ENCODE results near the gene ANKRD55. TPM values are rescaled to one million over a fixed set of nuclear protein-coding genes. Genes with fewer than 3 reads are reported as not detected.

ANKRD55 gene
- total RNA-seq, 1 donor from 2014 or later: not detected

- H3K27ac Mint-ChIP-seq: no peak overlapping the region
- TF ChIP-seq EZH2phosphoT487 (IDR thresholded peaks at IDR 0.05): no peak
- no peak for TF ChIP-seq EZH2 (IDR thresholded peaks at IDR 0.05)
- no peak for TF ChIP-seq CTCF (IDR thresholded peaks at IDR 0.05)
- no peaks in the 10 kb centered on the region for H3K36me3 Mint-ChIP-seq
- H3K9ac ChIP-seq: no peak overlapping the region
- no peaks in the 10 kb centered on the region for H3K9me3 ChIP-seq (ENCODE audit: low read depth)
- no peak for DNase-seq (ENCODE audit: low spot score)
- H3K27me3 Mint-ChIP-seq (ENCODE audit: insufficient read depth, low read depth): peaks cover 7% of the 10 kb centered on the region
- no peaks in the 10 kb centered on the region for H3F3A ChIP-seq (ENCODE audit: low read depth)
- H3K9me3 Mint-ChIP-seq: no peaks in the 10 kb centered on the region
- no peak overlapping the region for H3K27ac ChIP-seq
- no peaks in the 10 kb centered on the region for H3K36me3 ChIP-seq
- H3K79me2 ChIP-seq (ENCODE audit: low read depth): no peaks in the 10 kb centered on the region
- peaks cover 22% of the 10 kb centered on the region for H3K4me1 Mint-ChIP-seq
- no peaks in the 10 kb centered on the region for H3K27me3 ChIP-seq
- H3K4me1 ChIP-seq: peaks cover 9% of the 10 kb centered on the region
- H3K4me3 Mint-ChIP-seq: no peak overlapping the region
- no peak overlapping the region for H3K4me3 ChIP-seq
- no peak overlapping the region for H2AFZ ChIP-seq (replicated peaks)
- H3K4me2 ChIP-seq: no peak overlapping the region
- H4K20me1 ChIP-seq (ENCODE audit: low read depth): no peaks in the 10 kb centered on the region
Observed at GRCh38 chr5:56167519-56167918, 65.6 kb downstream of the ANKRD55 start.

- H3K27me3 Mint-ChIP-seq (ENCODE audit: insufficient read depth, low read depth): peaks cover 7% of the 10 kb centered on the region
- H2AFZ ChIP-seq (replicated peaks): no peak overlapping the region
- H4K20me1 ChIP-seq (ENCODE audit: low read depth): no peaks in the 10 kb centered on the region
- H3K4me3 Mint-ChIP-seq: no peak overlapping the region
- no peak for DNase-seq (ENCODE audit: low spot score)
- H3K27ac ChIP-seq: no peak overlapping the region
- H3K27me3 ChIP-seq: no peaks in the 10 kb centered on the region
- no peaks in the 10 kb centered on the region for H3K9me3 Mint-ChIP-seq
- H3K9me3 ChIP-seq (ENCODE audit: low read depth): no peaks in the 10 kb centered on the region
- H3K4me1 Mint-ChIP-seq: peaks cover 26% of the 10 kb centered on the region
- H3F3A ChIP-seq (ENCODE audit: low read depth): no peaks in the 10 kb centered on the region
- H3K4me1 ChIP-seq: peaks cover 14% of the 10 kb centered on the region
- H3K36me3 ChIP-seq: no peaks in the 10 kb centered on the region
- no peaks in the 10 kb centered on the region for H3K36me3 Mint-ChIP-seq
- H3K4me3 ChIP-seq: no peak overlapping the region
- H3K4me2 ChIP-seq: no peak overlapping the region
- H3K79me2 ChIP-seq (ENCODE audit: low read depth): no peaks in the 10 kb centered on the region
- H3K27ac Mint-ChIP-seq: no peak overlapping the region
- TF ChIP-seq CTCF (IDR thresholded peaks at IDR 0.05) (no peak), EZH2phosphoT487 (IDR thresholded peaks at IDR 0.05) (no peak), EZH2 (IDR thresholded peaks at IDR 0.05) (no peak)
- no peak overlapping the region for H3K9ac ChIP-seq
Observed at GRCh38 chr5:56166671-56167385, 66.3 kb downstream of the ANKRD55 start.

- Mint-ChIP-seq H3K9me3 (no peaks in the 10 kb centered on the region), H3K27ac (peak overlapping the region; percentile 91)
- H3K4me1 ChIP-seq: peaks cover 17% of the 10 kb centered on the region
Observed at GRCh38 chr5:56164376-56164775, 68.8 kb downstream of the ANKRD55 start.

More at GRCh38 chr5:56164376-56164775, 68.8 kb downstream of the ANKRD55 start:
- Histone ChIP-seq H3K4me3 (no peak overlapping the region), H3K4me2 (no peak overlapping the region), H3K79me2 (ENCODE audit: low read depth) (no peaks in the 10 kb centered on the region), H4K20me1 (ENCODE audit: low read depth) (no peaks in the 10 kb centered on the region), H3K9ac (no peak overlapping the region), H3K36me3 (no peaks in the 10 kb centered on the region), H3F3A (ENCODE audit: low read depth) (no peaks in the 10 kb centered on the region), H3K27me3 (no peaks in the 10 kb centered on the region), H3K9me3 (ENCODE audit: low read depth) (no peaks in the 10 kb centered on the region), H2AFZ (replicated peaks) (peak overlapping the region; percentile 15), H3K27ac (no peak overlapping the region)
- Mint-ChIP-seq H3K4me1 (peaks cover 31% of the 10 kb centered on the region), H3K4me3 (peak overlapping the region; percentile 66), H3K36me3 (no peaks in the 10 kb centered on the region), H3K27me3 (ENCODE audit: insufficient read depth, low read depth) (peaks cover 9% of the 10 kb centered on the region)
- no peak for TF ChIP-seq EZH2 (IDR thresholded peaks at IDR 0.05)
- no peak for TF ChIP-seq CTCF (IDR thresholded peaks at IDR 0.05)
- TF ChIP-seq EZH2phosphoT487 (IDR thresholded peaks at IDR 0.05): no peak
- peak; percentile 3 for DNase-seq (ENCODE audit: low spot score)

Measured in neural progenitor cell (in vitro differentiated cells).